ENCODE data around the gene LDHB. TPM values are rescaled to one million over a fixed set of nuclear protein-coding genes. Genes with fewer than 3 reads are reported as not detected.

The LDHB gene
- total and polyA plus RNA-seq, 12 donors: 1,053 to 3,111 (median 2,124) TPM

GRCh38 chr12:21607701-21608100 lies 49.9 kb downstream of the LDHB start:
- no peak overlapping the region for H3K27ac ChIP-seq
- peak in 4 of 8 donors; percentile 27 to 63 (median 47) for ATAC-seq

GRCh38 chr12:21606175-21606574 lies 51.5 kb downstream of the LDHB start:
- Histone ChIP-seq H3K27me3 (no peaks in the 10 kb centered on the region), H3K4me3 (no peak overlapping the region), H3K27ac (no peak overlapping the region), H3K9me3 (no peaks in the 10 kb centered on the region), H3K4me1 (peaks cover 0 to 7% (median 0%) of the 10 kb centered on the region in 9 donors), H3K36me3 (no peaks in the 10 kb centered on the region)
- 27 to 38% methylated on average over 1 of the region's 1 CpG for WGBS, 2 donors
- intact Hi-C loops (cut with DNase I): loop anchor here in 7 of 10 donors (2.0 to 10.0 kb wide), 6 partner anchors 71 to 419 kb away; no protein-coding TSS in a partner anchor
- no peak for DNase-seq
- ATAC-seq: peak in 1 of 8 donors; percentile 57
- TF ChIP-seq CTCF (IDR thresholded peaks at IDR 0.05): no peak

More at GRCh38 chr12:21607701-21608100, 49.9 kb downstream of the LDHB start:
- intact Hi-C loops (cut with DNase I): loop anchor here in 9 of 10 donors (1.0 to 10.0 kb wide), 7 partner anchors 69 to 417 kb away; no protein-coding TSS in a partner anchor
- 62 to 70% methylated on average over 2 of the region's 2 CpGs for WGBS, 2 donors
- no peaks in the 10 kb centered on the region for H3K9me3 ChIP-seq
- peak in 7 of 9 donors; percentile 41 to 70 (median 59) for TF ChIP-seq CTCF (IDR thresholded peaks at IDR 0.05)
- H3K4me1 ChIP-seq: peaks cover 0 to 7% (median 0%) of the 10 kb centered on the region in 9 donors
- H3K36me3 ChIP-seq: no peaks in the 10 kb centered on the region
- H3K27me3 ChIP-seq: no peaks in the 10 kb centered on the region
- DNase-seq: no peak
- no peak overlapping the region for H3K4me3 ChIP-seq

- DNase-seq (no peak), ATAC-seq (no peak)
- intact Hi-C loops (cut with DNase I): loop anchor here in 3 of 10 donors (5.0 to 10.0 kb wide), 3 partner anchors 73 to 420 kb away; no protein-coding TSS in a partner anchor
- no peaks in the 10 kb centered on the region for H3K36me3 ChIP-seq
- H3K4me1 ChIP-seq: peaks cover 0 to 7% (median 0%) of the 10 kb centered on the region in 9 donors
- no peak for TF ChIP-seq CTCF (IDR thresholded peaks at IDR 0.05)
- no peak within 1 kb of the TSS for H3K27ac ChIP-seq
- H3K27me3 ChIP-seq: no peaks in the 10 kb centered on the region
- H3K9me3 ChIP-seq: no peaks in the 10 kb centered on the region
- WGBS, 2 donors: 59 to 67% methylated on average over 7 of the region's 7 CpGs
- H3K4me3 ChIP-seq: no peak within 1 kb of the TSS
Measured at GRCh38 chr12:21604245-21605101, 53.2 kb downstream of the LDHB start, which contains the start of gene GYS2. Gene GYS2 (minus strand): TSS chr12:21604847. CDS start chr12:21604592, 255 bp downstream.

- H3K9me3 ChIP-seq: no peaks in the 10 kb centered on the region
- no peak for TF ChIP-seq CTCF (IDR thresholded peaks at IDR 0.05)
- ATAC-seq (no peak), DNase-seq (no peak)
- H3K36me3 ChIP-seq: no peaks in the 10 kb centered on the region
- no peak overlapping the region for H3K4me3 ChIP-seq
- intact Hi-C loops (cut with DNase I): loop anchor here in 1 of 10 donors (10.0 kb wide), 1 partner anchor 422 kb away; no protein-coding TSS in a partner anchor
- H3K27ac ChIP-seq: no peak overlapping the region
- no peaks in the 10 kb centered on the region for H3K27me3 ChIP-seq
- H3K4me1 ChIP-seq: peaks cover 0 to 6% (median 0%) of the 10 kb centered on the region in 9 donors
- 54 to 64% methylated on average over 2 of the region's 2 CpGs for whole genome bisulfite sequencing, 2 donors
Measured at GRCh38 chr12:21602774-21603173, 54.9 kb downstream of the LDHB start.

All from heart right ventricle (tissue), 16 donors.